Adrenal gland (tissue), 12 donors: ENCODE data around the gene A3GALT2. TPM values are rescaled to one million over a fixed set of nuclear protein-coding genes. Genes with fewer than 3 reads are reported as not detected.

Experiments
- DNase-seq, 7 donors: peaks; one replicate each; pipeline ENCODE4 v3.0.0-alpha.2; 2019 to 2020
- H3K27ac ChIP-seq, 5 donors: fragments of 200-600 bp; sonication (generic) in 4 of 5; 1 replicate in 3 of 5; 2 replicates in 2 of 5; pipeline versions ENCODE4 v1.5.1 to v1.8.0; 2016 to 2020; ENCODE audit warnings: mild to moderate bottlenecking in 1 of 5
- H3K27me3 ChIP-seq: fragments of 200-600 bp; 2 replicates; pipeline ENCODE4 v1.8.0; 2021
- H3K36me3 ChIP-seq, 2 donors: fragments of 200-600 bp; replicated peaks in 1 of 2; 1 replicate in 1 of 2; 2 replicates in 1 of 2; pipeline versions ENCODE4 v1.5.1 to v1.8.0; 2018 to 2022
- H3K4me1 ChIP-seq, 2 donors: fragments of 200-600 bp; replicated peaks in 1 of 2; 1 replicate in 1 of 2; 2 replicates in 1 of 2; pipeline versions ENCODE4 v1.5.1 to v1.8.0; 2018 to 2021
- H3K4me3 ChIP-seq, 4 donors: fragments of 200-600 bp; sonication (generic) in 3 of 4; one replicate each; pipeline ENCODE4 v1.5.1; 2016 to 2018
- H3K9me3 ChIP-seq, 3 donors: fragments of 200-600 bp; sonication (generic) in 1 of 3; replicated peaks in 1 of 3; 1 replicate in 2 of 3; 2 replicates in 1 of 3; pipeline versions ENCODE4 v1.5.1 to v1.8.0; 2016 to 2021
- CTCF ChIP-seq, 6 experiments: fragments of 450-650 bp in 4 of 6; fragments of 200-600 bp in 2 of 6; sonication (generic) in 1 of 6; IDR thresholded peaks; 1 replicate in 5 of 6; 2 replicates in 1 of 6; pipeline versions ENCODE4 v1.5.1 to v1.8.0; 2016 to 2021; ENCODE audit warnings: antibody characterized with exemption in 6 of 6, mild to moderate bottlenecking in 2 of 6, moderate library complexity in 1 of 6
- POLR2A ChIP-seq, 2 donors: fragments of 450-650 bp; IDR thresholded peaks; one replicate each; pipeline ENCODE4 v1.6.1; 2017; ENCODE audit warnings: antibody characterized with exemption in 2 of 2, mild to moderate bottlenecking in 2 of 2, moderate library complexity in 1 of 2
- WGBS, 4 donors: extraction: QIAGEN DNeasy Blood & Tissue Kit in 2 of 4; methylation state at CpG; one replicate each; pipeline versions ENCODE4 v1.1.5 to v1.1.7; 2013 to 2017; 5-methylcytosine and 5-hydroxymethylcytosine counted together
- intact Hi-C, 2 donors: fragments of 100-400 bp; cut with DNase I; formaldehyde crosslinking; loops; one replicate each; pipeline versions ENCODE4 v1.14.1 to v1.15.0; 2022 to 2023
- polyA plus RNA-seq, 3 donors: library from polyadenylated mRNA; stranded (reverse); fragments of 200-250 nt in 2 of 3; fragments of 350-450 nt in 1 of 3; fragmentation: Illumina TruSeq in 1 of 3; extraction: RNeasy Lipid Tissue Mini Kit (QIAGEN cat#74804) in 1 of 3; gene quantifications; one replicate each; pipeline ENCODE4 v1.2.3, GENCODE V29; 2013 to 2014
- total RNA-seq, 9 donors: library from RNA; depleted of rRNA in 4 of 9; stranded (reverse); fragments of >200 nt in 4 of 9; fragments of 120-200 nt in 1 of 9; fragmentation: NEBNext Ultra II Directional in 1 of 9; extraction: Animal tissue kit (Norgen Biotek cat#: 25700) in 1 of 9; gene quantifications; one replicate each; pipeline versions ENCODE4 v1.1.0 to v1.2.4, GENCODE V29; 2013 to 2023
- donor health status: healthy with polysubstance abuse.
- donor health status: Bipolar disorder and iron deficiency.
- donor health status: DM: yes; HTN: yes; CAD: no.
- donor health status: DM: no; HTN: no; CAD: no.
- donor health status: DM: no; HTN: no; CAD: no.
- donor health status: DM: yes; HTN: yes; CAD: no.

Gene A3GALT2
- total and polyA plus RNA-seq, 12 donors, result 0.17 to 0.49 TPM; not detected in 10

- Histone ChIP-seq H3K4me1 (peaks cover 3 to 14% of the 10 kb centered on the region in 2 donors), H3K27ac (no peak overlapping the region), H3K9me3 (no peaks in the 10 kb centered on the region), H3K4me3 (no peak overlapping the region), H3K36me3 (peaks cover 0 to 63% of the 10 kb centered on the region in 2 donors), H3K27me3 (no peaks in the 10 kb centered on the region)
- TF ChIP-seq CTCF (IDR thresholded peaks at IDR 0.05) (no peak), POLR2A (IDR thresholded peaks at IDR 0.05) (no peak)
- peak in 1 of 7 donors; percentile 14 for DNase-seq
- intact Hi-C loops, result loop anchor here (5.0 to 10.0 kb wide), 2 partner anchors 99 to 144 kb away; no protein-coding TSS in a partner anchor
- WGBS, 4 donors, result 80 to 91% (median 87%) methylated on average over 9 to 15 of the region's 15 CpGs
Observed at GRCh38 chr1:33368431-33368830, 47.5 kb upstream of the A3GALT2 start.

- H3K4me3 ChIP-seq, result no peak overlapping the region
- peaks cover 3 to 20% of the 10 kb centered on the region in 2 donors for H3K4me1 ChIP-seq
- H3K9me3 ChIP-seq, result no peaks in the 10 kb centered on the region
- peaks cover 0 to 63% of the 10 kb centered on the region in 2 donors for H3K36me3 ChIP-seq
- 25 to 36% (median 34%) methylated on average over 20 to 23 of the region's 23 CpGs for WGBS, 4 donors
- H3K27me3 ChIP-seq, result no peaks in the 10 kb centered on the region
- intact Hi-C loops, result loop anchor here (2.0 to 10.0 kb wide), 3 partner anchors 100 to 149 kb away; no protein-coding TSS in a partner anchor
- TF ChIP-seq CTCF (IDR thresholded peaks at IDR 0.05) (peak; percentile 87 to 99 (median 96)), POLR2A (IDR thresholded peaks at IDR 0.05) (no peak)
- H3K27ac ChIP-seq, result peak overlapping the region in 2 of 5 donors; percentile 49 to 60
- peak; percentile 83 to 94 (median 89) for DNase-seq
Observed at GRCh38 chr1:33367485-33368405, 46.8 kb upstream of the A3GALT2 start.

GRCh38 chr1:33366762-33367484 is 46.0 kb upstream of the A3GALT2 start:
- Histone ChIP-seq H3K27ac (peak overlapping the region in 2 of 5 donors; percentile 49 to 60), H3K27me3 (no peaks in the 10 kb centered on the region), H3K4me3 (no peak overlapping the region), H3K36me3 (peaks cover 0 to 61% of the 10 kb centered on the region in 2 donors), H3K9me3 (no peaks in the 10 kb centered on the region), H3K4me1 (peaks cover 3 to 20% of the 10 kb centered on the region in 2 donors)
- TF ChIP-seq CTCF (IDR thresholded peaks at IDR 0.05) (no peak), POLR2A (IDR thresholded peaks at IDR 0.05) (no peak)
- WGBS, 4 donors, result 78 to 84% (median 83%) methylated on average over 14 of the region's 14 CpGs
- intact Hi-C loops, result loop anchor here (2.0 to 10.0 kb wide), 3 partner anchors 100 to 148 kb away; no protein-coding TSS in a partner anchor
- peak in 1 of 7 donors; percentile 12 for DNase-seq
